ENCODE data around the gene RPS6KA3. TPM values are rescaled to one million over a fixed set of nuclear protein-coding genes. Genes with fewer than 3 reads are reported as not detected.

RPS6KA3 gene
- total RNA-seq, 1 experiment from 2014 or later: 31.9 TPM

DNA sequence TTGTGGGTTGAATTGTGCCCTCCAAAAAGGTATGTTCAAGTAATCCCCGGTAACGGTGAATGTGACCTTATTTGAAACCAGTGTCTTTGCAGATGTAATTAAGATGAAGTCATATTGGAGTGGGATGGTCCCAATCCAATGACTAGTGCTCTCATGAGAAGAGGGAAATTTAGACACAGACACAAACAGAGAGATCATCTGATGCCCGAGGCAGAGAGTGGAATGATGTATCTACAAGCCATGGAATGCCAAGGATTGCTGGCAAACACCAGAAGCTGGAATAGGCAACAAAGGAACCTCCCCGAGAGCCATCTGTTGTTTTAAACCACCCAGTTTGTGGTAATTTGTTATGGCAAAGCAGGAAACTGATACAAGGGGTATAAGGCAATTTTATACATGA, 35.1 kb downstream of the RPS6KA3 start:
- peaks cover 73% of the 10 kb centered on the region for H3K27me3 Mint-ChIP-seq (ENCODE audit: insufficient read depth, unreplicated experiment)
- BruUV-seq (replicated peaks): no TSS peak
- ChIA-PET POLR2A (no interaction called here), CTCF (no interaction called here)
- intact Hi-C loops (cut with micrococcal nuclease): no loop called here
- TF ChIP-seq, protein P1, sequence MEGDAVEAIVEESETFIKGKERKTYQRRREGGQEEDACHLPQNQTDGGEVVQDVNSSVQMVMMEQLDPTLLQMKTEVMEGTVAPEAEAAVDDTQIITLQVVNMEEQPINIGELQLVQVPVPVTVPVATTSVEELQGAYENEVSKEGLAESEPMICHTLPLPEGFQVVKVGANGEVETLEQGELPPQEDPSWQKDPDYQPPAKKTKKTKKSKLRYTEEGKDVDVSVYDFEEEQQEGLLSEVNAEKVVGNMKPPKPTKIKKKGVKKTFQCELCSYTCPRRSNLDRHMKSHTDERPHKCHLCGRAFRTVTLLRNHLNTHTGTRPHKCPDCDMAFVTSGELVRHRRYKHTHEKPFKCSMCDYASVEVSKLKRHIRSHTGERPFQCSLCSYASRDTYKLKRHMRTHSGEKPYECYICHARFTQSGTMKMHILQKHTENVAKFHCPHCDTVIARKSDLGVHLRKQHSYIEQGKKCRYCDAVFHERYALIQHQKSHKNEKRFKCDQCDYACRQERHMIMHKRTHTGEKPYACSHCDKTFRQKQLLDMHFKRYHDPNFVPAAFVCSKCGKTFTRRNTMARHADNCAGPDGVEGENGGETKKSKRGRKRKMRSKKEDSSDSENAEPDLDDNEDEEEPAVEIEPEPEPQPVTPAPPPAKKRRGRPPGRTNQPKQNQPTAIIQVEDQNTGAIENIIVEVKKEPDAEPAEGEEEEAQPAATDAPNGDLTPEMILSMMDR (IDR thresholded peaks at IDR 0.05; ENCODE audit: unreplicated experiment): no peak
- no peak overlapping the region for H3K27ac Mint-ChIP-seq (ENCODE audit: low read depth, unreplicated experiment)
- H3K4me1 Mint-ChIP-seq (ENCODE audit: insufficient read depth, unreplicated experiment): no peaks in the 10 kb centered on the region
- H3K36me3 Mint-ChIP-seq (ENCODE audit: insufficient read depth, unreplicated experiment): peaks cover 18% of the 10 kb centered on the region
- H3K4me3 Mint-ChIP-seq (ENCODE audit: unreplicated experiment): no peak overlapping the region
- DNase-seq (ENCODE audit: unreplicated experiment): no peak
- H3K9me3 Mint-ChIP-seq (ENCODE audit: unreplicated experiment): peaks cover 7% of the 10 kb centered on the region

DNA sequence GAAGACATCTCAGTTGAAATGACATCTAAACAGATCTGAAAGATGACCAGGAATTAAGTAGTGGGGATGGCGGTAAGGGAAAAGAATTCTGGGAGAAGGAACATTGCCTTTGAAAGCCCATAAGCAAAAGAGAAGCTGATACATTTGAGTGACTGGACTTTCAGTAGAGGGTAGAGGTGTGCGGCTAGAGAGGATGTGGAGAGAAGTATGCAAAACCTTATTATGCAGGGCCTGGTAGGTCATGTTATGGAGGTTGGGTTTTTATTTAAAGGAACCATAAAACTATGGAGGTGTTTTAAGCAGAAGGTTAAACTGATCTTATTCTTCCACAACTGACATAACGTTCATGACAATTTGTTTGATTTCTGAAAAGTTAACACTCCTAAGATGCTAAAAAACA, 36.3 kb downstream of the RPS6KA3 start:
- H3K27me3 Mint-ChIP-seq (ENCODE audit: insufficient read depth, unreplicated experiment): peaks cover 73% of the 10 kb centered on the region
- TF ChIP-seq, protein P1 (IDR thresholded peaks at IDR 0.05; ENCODE audit: unreplicated experiment): no peak
- H3K4me3 Mint-ChIP-seq (ENCODE audit: unreplicated experiment): no peak overlapping the region
- DNase-seq (ENCODE audit: unreplicated experiment): no peak
- POLR2A ChIA-PET: no interaction called here
- CTCF ChIA-PET: no interaction called here
- no peaks in the 10 kb centered on the region for H3K4me1 Mint-ChIP-seq (ENCODE audit: insufficient read depth, unreplicated experiment)
- intact Hi-C loops (cut with micrococcal nuclease): no loop called here
- H3K9me3 Mint-ChIP-seq (ENCODE audit: unreplicated experiment): peaks cover 3% of the 10 kb centered on the region
- H3K36me3 Mint-ChIP-seq (ENCODE audit: insufficient read depth, unreplicated experiment): peaks cover 18% of the 10 kb centered on the region
- no peak overlapping the region for H3K27ac Mint-ChIP-seq (ENCODE audit: low read depth, unreplicated experiment)
- BruUV-seq (replicated peaks): no TSS peak

DNA sequence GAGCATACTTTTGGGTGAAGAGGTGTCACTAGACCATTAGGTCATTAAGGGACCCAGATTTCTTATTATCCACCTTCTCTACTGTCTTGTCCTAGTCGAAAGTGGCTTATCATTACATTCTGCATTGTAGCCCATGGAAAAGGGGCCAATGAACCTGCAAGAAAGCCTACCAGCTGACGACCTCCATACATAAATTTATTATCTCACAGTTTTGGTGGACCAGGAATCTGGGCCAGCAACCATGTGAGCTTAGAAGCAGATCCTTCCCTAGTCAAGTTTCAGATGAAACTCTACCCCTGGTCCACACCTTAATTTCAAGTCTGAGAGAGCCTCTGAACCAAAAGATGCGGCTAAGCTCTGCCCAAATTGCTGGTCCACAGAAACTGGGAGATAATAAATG, 37.6 kb downstream of the RPS6KA3 start:
- BruUV-seq (replicated peaks): no TSS peak

DNA sequence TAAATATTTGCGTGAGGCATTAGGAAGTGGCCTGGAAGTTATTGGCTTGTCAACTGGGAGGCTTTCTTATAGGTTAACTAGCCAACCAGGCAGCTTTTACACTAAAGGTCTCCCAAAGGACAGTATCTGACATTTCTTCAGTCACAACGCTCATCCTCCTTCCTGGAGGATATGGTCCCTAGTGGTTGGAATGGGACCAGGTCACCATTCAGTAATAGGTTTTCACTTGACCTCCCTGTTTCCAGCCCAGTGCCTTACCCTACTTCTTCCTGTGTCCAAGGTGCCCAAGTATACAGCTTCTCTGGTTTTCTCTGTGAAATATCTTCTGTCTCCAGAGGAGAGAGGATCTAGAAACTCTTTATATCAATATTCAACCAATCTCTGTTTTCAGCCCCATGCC, 38.5 kb downstream of the RPS6KA3 start:
- no TSS peak for BruUV-seq (replicated peaks)
- ChIA-PET POLR2A (interaction anchor here (1.3 kb wide), 1 partner anchor 16 kb away, joined by 3 read pairs; no protein-coding TSS in a partner anchor), CTCF (interaction anchor here (0.6 to 0.7 kb wide), 2 partner anchors 725 to 915 kb away, joined by 4 to 5 read pairs; no protein-coding TSS in a partner anchor)
- Mint-ChIP-seq H3K36me3 (ENCODE audit: insufficient read depth, unreplicated experiment) (peaks cover 18% of the 10 kb centered on the region), H3K4me1 (ENCODE audit: insufficient read depth, unreplicated experiment) (no peaks in the 10 kb centered on the region), H3K27ac (ENCODE audit: low read depth, unreplicated experiment) (no peak overlapping the region), H3K27me3 (ENCODE audit: insufficient read depth, unreplicated experiment) (peaks cover 86% of the 10 kb centered on the region), H3K4me3 (ENCODE audit: unreplicated experiment) (no peak overlapping the region), H3K9me3 (ENCODE audit: unreplicated experiment) (no peaks in the 10 kb centered on the region)
- TF ChIP-seq, protein P1 (IDR thresholded peaks at IDR 0.05; ENCODE audit: unreplicated experiment): no peak
- intact Hi-C loops (cut with micrococcal nuclease): no loop called here
- DNase-seq (ENCODE audit: unreplicated experiment): no peak

More for the DNA sequence above, 37.6 kb downstream of the RPS6KA3 start:
- Mint-ChIP-seq H3K27ac (ENCODE audit: low read depth, unreplicated experiment) (no peak overlapping the region), H3K27me3 (ENCODE audit: insufficient read depth, unreplicated experiment) (peaks cover 77% of the 10 kb centered on the region), H3K9me3 (ENCODE audit: unreplicated experiment) (no peaks in the 10 kb centered on the region), H3K4me3 (ENCODE audit: unreplicated experiment) (no peak overlapping the region), H3K4me1 (ENCODE audit: insufficient read depth, unreplicated experiment) (no peaks in the 10 kb centered on the region), H3K36me3 (ENCODE audit: insufficient read depth, unreplicated experiment) (peaks cover 18% of the 10 kb centered on the region)
- CTCF ChIA-PET: interaction anchor here (1.2 kb wide), 1 partner anchor 24 kb away, joined by 4 read pairs; no protein-coding TSS in a partner anchor
- TF ChIP-seq, protein P1 (IDR thresholded peaks at IDR 0.05; ENCODE audit: unreplicated experiment): no peak
- DNase-seq (ENCODE audit: unreplicated experiment): no peak
- POLR2A ChIA-PET: no interaction called here
- intact Hi-C loops (cut with micrococcal nuclease): no loop called here

Measured in MCF 10A (cell line).